Astrocyte (in vitro differentiated cells and primary cell): ENCODE results near the gene S100B. TPM values are rescaled to one million over a fixed set of nuclear protein-coding genes. Genes with fewer than 3 reads are reported as not detected.

ENCODE experiments used
- DNase-seq: peaks from one replicate; pipeline ENCODE4 v3.0.0-alpha.2; 2010; ENCODE audit warnings: low read depth
- FAIRE-seq: peaks from 2 replicates; lab custom pipeline; 2011; peaks lifted over from hg19 to GRCh38; lab: Jason Lieb, UNC
- H2AFZ ChIP-seq: 2 replicates; pipeline ENCODE4 v1.6.0; 2012; ENCODE audit warnings: low read depth, low read length, inconsistent platforms
- H3K27ac ChIP-seq: 2 replicates; pipeline ENCODE4 v1.5.1; 2011; ENCODE audit warnings: low read depth, low read length, inconsistent platforms
- H3K27me3 ChIP-seq: 2 replicates; pipeline ENCODE4 v1.6.0; 2011; ENCODE audit warnings: low read length, inconsistent platforms; ENCODE audit not compliant: insufficient read depth
- H3K36me3 ChIP-seq: 2 replicates; pipeline ENCODE4 v1.5.1; 2011; ENCODE audit warnings: low read length, inconsistent platforms; ENCODE audit not compliant: insufficient read depth
- H3K4me1 ChIP-seq: 2 replicates; pipeline ENCODE4 v1.5.1; 2011; ENCODE audit warnings: low read length, inconsistent platforms; ENCODE audit not compliant: insufficient read depth
- H3K4me2 ChIP-seq: 2 replicates; pipeline ENCODE4 v1.6.0; 2012; ENCODE audit warnings: low read length, inconsistent platforms
- H3K4me3 ChIP-seq: 2 replicates; pipeline ENCODE4 v1.5.1; 2011; ENCODE audit warnings: low read depth, mild to moderate bottlenecking, low read length, inconsistent platforms; ENCODE audit not compliant: insufficient read depth
- H3K79me2 ChIP-seq: 2 replicates; pipeline ENCODE4 v1.6.0; 2012; ENCODE audit warnings: mild to moderate bottlenecking, low read length, inconsistent platforms; ENCODE audit not compliant: insufficient read depth
- H3K9ac ChIP-seq: 2 replicates; pipeline ENCODE4 v1.6.0; 2012; ENCODE audit warnings: mild to moderate bottlenecking, low read length, inconsistent platforms
- H3K9me3 ChIP-seq: 2 replicates; pipeline ENCODE4 v1.5.1; 2012; ENCODE audit warnings: low read depth, mild to moderate bottlenecking, low read length, inconsistent platforms; ENCODE audit not compliant: insufficient read depth
- H4K20me1 ChIP-seq: 2 replicates; pipeline ENCODE4 v1.6.0; 2012; ENCODE audit warnings: low read length, inconsistent platforms; ENCODE audit not compliant: insufficient read depth
- H3K27ac Mint-ChIP-seq: one replicate; pipeline ENCODE4 v1.8.0; 2021; ENCODE audit warnings: mild to moderate bottlenecking, mixed read lengths; ENCODE audit not compliant: unreplicated experiment
- H3K27me3 Mint-ChIP-seq: one replicate; pipeline ENCODE4 v1.8.0; 2021; ENCODE audit warnings: low read depth, mixed read lengths; ENCODE audit not compliant: unreplicated experiment
- H3K36me3 Mint-ChIP-seq: one replicate; pipeline ENCODE4 v1.8.0; 2021; ENCODE audit warnings: low read depth, mixed read lengths; ENCODE audit not compliant: unreplicated experiment
- H3K4me1 Mint-ChIP-seq: one replicate; pipeline ENCODE4 v1.8.0; 2021; ENCODE audit warnings: low read depth, mixed read lengths; ENCODE audit not compliant: unreplicated experiment
- H3K4me3 Mint-ChIP-seq: one replicate; pipeline ENCODE4 v1.8.0; 2021; ENCODE audit warnings: mild to moderate bottlenecking, moderate library complexity, mixed read lengths; ENCODE audit not compliant: unreplicated experiment
- H3K9me3 Mint-ChIP-seq: one replicate; pipeline ENCODE4 v1.8.0; 2021; ENCODE audit warnings: mild to moderate bottlenecking, mixed read lengths; ENCODE audit not compliant: unreplicated experiment
- CTCF ChIP-seq: IDR thresholded peaks from 2 replicates; pipeline ENCODE4 v1.5.1; 2011; ENCODE audit warnings: low read depth, mild to moderate bottlenecking, inconsistent platforms, low read length, moderate library complexity; ENCODE audit not compliant: insufficient read depth
- EZH2 ChIP-seq: IDR thresholded peaks from 2 replicates; pipeline ENCODE4 v1.6.1; 2012; ENCODE audit warnings: mild to moderate bottlenecking, low read length, inconsistent platforms; ENCODE audit not compliant: insufficient read depth
- total RNA-seq: library from RNA; stranded (reverse); gene quantifications from 2 replicates; pipeline ENCODE4 v1.2.1, GENCODE V29; 2021

S100B gene
- total RNA-seq, 1 donor from 2014 or later, result 2.0 TPM

- no peak for FAIRE-seq
- Histone ChIP-seq H3K79me2 (no peaks in the 10 kb centered on the region), H3K4me3 (no peak overlapping the region), H3K27ac (no peak overlapping the region), H3K4me1 (peaks cover 11% of the 10 kb centered on the region), H3K9ac (no peak overlapping the region), H4K20me1 (no peaks in the 10 kb centered on the region), H3K36me3 (no peaks in the 10 kb centered on the region), H3K27me3 (no peaks in the 10 kb centered on the region), H3K9me3 (peaks cover 11% of the 10 kb centered on the region), H2AFZ (peak overlapping the region; percentile 45), H3K4me2 (no peak overlapping the region)
- Mint-ChIP-seq H3K27ac (peak overlapping the region; percentile 53), H3K4me1 (peaks cover 23% of the 10 kb centered on the region), H3K36me3 (peaks cover 6% of the 10 kb centered on the region), H3K4me3 (no peak overlapping the region), H3K9me3 (peaks cover 18% of the 10 kb centered on the region), H3K27me3 (no peaks in the 10 kb centered on the region)
- TF ChIP-seq EZH2 (no peak), CTCF (no peak)
- no peak for DNase-seq
Observed at GRCh38 chr21:46621457-46622182, 16.7 kb upstream of the S100B start.

GRCh38 chr21:46620846-46621245 is 16.0 kb upstream of the S100B start:
- no peak overlapping the region for H3K4me3 ChIP-seq
- no peak for DNase-seq
- Mint-ChIP-seq H3K36me3 (peaks cover 6% of the 10 kb centered on the region), H3K4me3 (no peak overlapping the region), H3K27ac (peak overlapping the region; percentile 53), H3K9me3 (peaks cover 14% of the 10 kb centered on the region), H3K27me3 (no peaks in the 10 kb centered on the region), H3K4me1 (peaks cover 23% of the 10 kb centered on the region)
- H3K4me1 ChIP-seq, result peaks cover 11% of the 10 kb centered on the region
- no peak overlapping the region for H3K9ac ChIP-seq
- no peaks in the 10 kb centered on the region for H3K27me3 ChIP-seq
- FAIRE-seq, result no peak
- H3K36me3 ChIP-seq, result no peaks in the 10 kb centered on the region
- H2AFZ ChIP-seq, result no peak overlapping the region
- no peak overlapping the region for H3K27ac ChIP-seq
- TF ChIP-seq EZH2 (no peak), CTCF (no peak)
- H3K79me2 ChIP-seq, result no peaks in the 10 kb centered on the region
- H3K9me3 ChIP-seq, result peaks cover 8% of the 10 kb centered on the region
- H3K4me2 ChIP-seq, result no peak overlapping the region
- H4K20me1 ChIP-seq, result no peaks in the 10 kb centered on the region

DNA sequence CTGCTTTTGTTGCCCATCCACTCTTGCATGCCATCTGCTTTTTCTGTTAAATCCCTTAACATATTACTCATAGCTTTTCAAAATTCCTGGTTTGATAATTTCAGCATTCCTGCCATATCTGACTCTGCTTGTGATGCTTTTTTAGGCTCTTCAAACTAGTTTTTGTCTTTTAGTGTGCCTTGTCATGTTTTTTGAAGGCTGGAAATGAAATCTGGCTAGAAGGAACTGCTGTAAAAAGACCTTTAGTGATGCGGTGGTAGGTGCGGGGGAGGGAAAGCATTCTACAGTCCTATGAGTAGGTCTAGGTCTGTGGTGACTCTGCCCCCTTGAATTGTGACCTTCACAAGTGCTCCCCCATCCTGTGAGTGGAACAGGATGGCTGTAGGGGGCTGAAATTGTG is 15.0 kb upstream of the S100B start:
- no peak overlapping the region for H2AFZ ChIP-seq
- H3K27me3 ChIP-seq, result no peaks in the 10 kb centered on the region
- FAIRE-seq (no peak), DNase-seq (no peak)
- H3K4me1 ChIP-seq, result peaks cover 11% of the 10 kb centered on the region
- peak overlapping the region; percentile 19 for H3K4me2 ChIP-seq
- no peaks in the 10 kb centered on the region for H3K36me3 ChIP-seq
- H3K9me3 Mint-ChIP-seq, result peaks cover 9% of the 10 kb centered on the region
- no peaks in the 10 kb centered on the region for H3K79me2 ChIP-seq
- H3K27ac ChIP-seq, result no peak overlapping the region
- peak overlapping the region; percentile 87 for H3K27ac Mint-ChIP-seq
- H3K36me3 Mint-ChIP-seq, result no peaks in the 10 kb centered on the region
- no peak overlapping the region for H3K9ac ChIP-seq
- peaks cover 4% of the 10 kb centered on the region for H3K9me3 ChIP-seq
- no peak overlapping the region for H3K4me3 ChIP-seq
- H3K4me3 Mint-ChIP-seq, result no peak overlapping the region
- H3K4me1 Mint-ChIP-seq, result peaks cover 23% of the 10 kb centered on the region
- TF ChIP-seq CTCF (no peak), EZH2 (no peak)
- no peaks in the 10 kb centered on the region for H4K20me1 ChIP-seq
- H3K27me3 Mint-ChIP-seq, result no peaks in the 10 kb centered on the region
